ENCODE measurements around the gene TEC.

TEC gene

GRCh38 chr4:48255072-48255958 is 14.3 kb downstream of the TEC start:
- DNase-seq (ENCODE audit: low spot score), result no peak
- TF ChIP-seq CTCF (IDR thresholded peaks at IDR 0.05; ENCODE audit: extremely low read depth, missing control alignments), result no peak

GRCh38 chr4:48254381-48255071 is 15.1 kb downstream of the TEC start:
- TF ChIP-seq CTCF (IDR thresholded peaks at IDR 0.05; ENCODE audit: extremely low read depth, missing control alignments), result no peak
- DNase-seq (ENCODE audit: low spot score), result no peak

GRCh38 chr4:48252313-48252712 is 17.3 kb downstream of the TEC start:
- TF ChIP-seq CTCF (IDR thresholded peaks at IDR 0.05; ENCODE audit: extremely low read depth, missing control alignments), result no peak
- no peak for DNase-seq (ENCODE audit: low spot score)

GRCh38 chr4:48250980-48251379 is 18.7 kb downstream of the TEC start:
- TF ChIP-seq CTCF (IDR thresholded peaks at IDR 0.05; ENCODE audit: extremely low read depth, missing control alignments), result no peak

GRCh38 chr4:48250343-48250742 is 19.3 kb downstream of the TEC start:
- TF ChIP-seq CTCF (IDR thresholded peaks at IDR 0.05; ENCODE audit: extremely low read depth, missing control alignments), result no peak
- no peak for DNase-seq (ENCODE audit: low spot score)

More at GRCh38 chr4:48250980-48251379, 18.7 kb downstream of the TEC start:
- DNase-seq (ENCODE audit: low spot score), result no peak

- no peak for TF ChIP-seq CTCF (IDR thresholded peaks at IDR 0.05; ENCODE audit: extremely low read depth, missing control alignments)
These were observed 20.3 kb downstream of the TEC start for GRCh38 chr4:48249378-48249777.

GRCh38 chr4:48248559-48248953 is 21.1 kb downstream of the TEC start:
- no peak for TF ChIP-seq CTCF (IDR thresholded peaks at IDR 0.05; ENCODE audit: extremely low read depth, missing control alignments)
- DNase-seq (ENCODE audit: low spot score), result no peak

More at GRCh38 chr4:48249378-48249777, 20.3 kb downstream of the TEC start:
- no peak for DNase-seq (ENCODE audit: low spot score)

Data from GM20000 (cell line).